Body of pancreas (tissue), 4 donors: ENCODE data around the gene FA2H.

Source experiments
- CTCF ChIP-seq, 7 experiments: fragments of 450-650 bp in 4 of 7; fragments of 200-600 bp in 3 of 7; sonication (generic) in 3 of 7; IDR thresholded peaks; one replicate each; pipeline ENCODE4 v1.5.1; 2016 to 2019; ENCODE audit warnings: antibody characterized with exemption in 7 of 7
- POLR2A ChIP-seq, 3 donors: fragments of 450-650 bp; IDR thresholded peaks; one replicate each; pipeline ENCODE4 v1.6.1; 2016; ENCODE audit warnings: antibody characterized with exemption in 3 of 3, mild to moderate bottlenecking in 2 of 3

DNA sequence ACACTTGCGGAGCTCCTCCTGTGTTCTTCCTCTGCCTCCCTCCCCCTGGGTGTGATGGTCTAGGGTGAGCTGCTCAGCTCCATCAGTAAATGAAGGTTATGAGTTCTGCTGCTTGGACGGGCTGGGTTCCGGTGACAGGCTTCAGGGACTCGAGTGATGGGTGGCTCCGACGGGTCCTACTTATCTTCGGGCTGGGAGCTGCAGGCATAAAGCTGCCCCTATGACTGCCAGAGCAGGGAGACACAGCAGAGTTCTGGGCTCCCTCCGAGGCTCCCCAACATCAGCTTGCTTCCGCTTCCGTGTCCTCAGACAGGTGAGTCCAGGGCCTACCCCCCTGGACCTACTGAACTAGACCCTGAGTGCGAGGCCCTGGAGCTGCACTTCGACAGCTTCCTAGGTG is 62.7 kb downstream of the FA2H start:
- TF ChIP-seq POLR2A (IDR thresholded peaks at IDR 0.05): no peak
- TF ChIP-seq CTCF (IDR thresholded peaks at IDR 0.05): no peak
